PC-3 (cell line): ENCODE data around the gene TTLL12.

ENCODE experiments used
- CTCF ChIP-seq: fragments of 300-600 bp; sonication (generic); conservative IDR thresholded peaks from 2 replicates; pipeline ENCODE4 v1.5.1; 2017; ENCODE audit warnings: antibody characterized with exemption, low read depth, mild to moderate bottlenecking, low read length
- EZH2 ChIP-seq: fragments of 300-600 bp; sonication (generic); IDR thresholded peaks from one replicate; pipeline ENCODE4 v1.6.1; 2017; ENCODE audit warnings: antibody characterized with exemption, mild to moderate bottlenecking, low read length; ENCODE audit not compliant: unreplicated experiment
- EZH2phosphoT487 ChIP-seq: fragments of 300-600 bp; sonication (generic); IDR thresholded peaks from 2 replicates; pipeline ENCODE4 v1.6.1; 2018; ENCODE audit warnings: mild to moderate bottlenecking, antibody characterized with exemption, low read length, borderline replicate concordance

GRCh38 chr22:43174941-43175531, 11.9 kb downstream of the TTLL12 start:
- TF ChIP-seq CTCF (no peak), EZH2 (no peak), EZH2phosphoT487 (no peak)
